COLO668 (cell line): ENCODE data around the gene VSNL1.

ENCODE experiments used
- DNase-seq: peaks from one replicate; lab custom pipeline; 2025; ENCODE audit not compliant: unreplicated experiment; lab: John Stamatoyannopoulos, UW

VSNL1 gene

GRCh38 chr2:17580319-17580715 is 39.8 kb downstream of the VSNL1 start:
- DNase-seq, result no peak

GRCh38 chr2:17581831-17582230 is 41.3 kb downstream of the VSNL1 start:
- no peak for DNase-seq

GRCh38 chr2:17583166-17583565 is 42.7 kb downstream of the VSNL1 start:
- no peak for DNase-seq

- no peak for DNase-seq
Measured at GRCh38 chr2:17583646-17584045, 43.1 kb downstream of the VSNL1 start.

GRCh38 chr2:17584689-17585088 is 44.2 kb downstream of the VSNL1 start:
- DNase-seq, result no peak

- DNase-seq, result no peak
Measured at GRCh38 chr2:17587469-17587868, 47.0 kb downstream of the VSNL1 start.

- no peak for DNase-seq
Measured at GRCh38 chr2:17588031-17588430, 47.5 kb downstream of the VSNL1 start.

- no peak for DNase-seq
Measured at GRCh38 chr2:17589406-17590035, 49.0 kb downstream of the VSNL1 start.

- no peak for DNase-seq
Measured at GRCh38 chr2:17590342-17590911, 49.9 kb downstream of the VSNL1 start.

- no peak for DNase-seq
Measured at GRCh38 chr2:17591846-17592245, 51.4 kb downstream of the VSNL1 start.

- DNase-seq, result no peak
Measured at GRCh38 chr2:17592731-17593409, 52.4 kb downstream of the VSNL1 start.

GRCh38 chr2:17593445-17593840 is 52.9 kb downstream of the VSNL1 start:
- no peak for DNase-seq

- DNase-seq, result no peak
Measured at GRCh38 chr2:17593841-17594491, 53.5 kb downstream of the VSNL1 start.

GRCh38 chr2:17594533-17595401 is 54.3 kb downstream of the VSNL1 start:
- DNase-seq, result no peak

GRCh38 chr2:17599617-17600016 is 59.1 kb downstream of the VSNL1 start:
- no peak for DNase-seq

- DNase-seq, result no peak
Measured at GRCh38 chr2:17600556-17601204, 60.2 kb downstream of the VSNL1 start.

GRCh38 chr2:17604050-17604449 is 63.6 kb downstream of the VSNL1 start:
- DNase-seq, result no peak

- DNase-seq, result no peak
Measured at GRCh38 chr2:17605696-17606095, 65.2 kb downstream of the VSNL1 start.

GRCh38 chr2:17606851-17607250 is 66.4 kb downstream of the VSNL1 start:
- DNase-seq, result no peak

GRCh38 chr2:17607379-17607778 is 66.9 kb downstream of the VSNL1 start:
- no peak for DNase-seq

GRCh38 chr2:17608251-17608650 is 67.8 kb downstream of the VSNL1 start:
- no peak for DNase-seq
